Ishikawa (cell line): ENCODE results near the gene SPCS3.

Source experiments
- CEBPB ChIP-seq: IDR thresholded peaks from 2 replicates; pipeline ENCODE4 v1.6.1; 2012
- CREB1 ChIP-seq: IDR thresholded peaks from 2 replicates; pipeline ENCODE4 v1.6.1; 2012; ENCODE audit warnings: low read depth
- EGR1 ChIP-seq: IDR thresholded peaks from 2 replicates; pipeline ENCODE4 v1.6.1; 2012
- EP300 ChIP-seq: IDR thresholded peaks from 2 replicates; pipeline ENCODE4 v1.6.1; 2012; ENCODE audit warnings: borderline replicate concordance
- FOXM1 ChIP-seq: IDR thresholded peaks from 2 replicates; pipeline ENCODE4 v1.6.1; 2012; ENCODE audit warnings: low read depth, borderline replicate concordance
- NFIC ChIP-seq: IDR thresholded peaks from 2 replicates; pipeline ENCODE4 v1.6.1; 2012
- RAD21 ChIP-seq: IDR thresholded peaks from 2 replicates; pipeline ENCODE4 v1.6.1; 2012; ENCODE audit warnings: low read depth
- TAF1 ChIP-seq: IDR thresholded peaks from 2 replicates; pipeline ENCODE4 v1.6.1; 2012; ENCODE audit warnings: low read depth, mild to moderate bottlenecking
- TCF12 ChIP-seq: IDR thresholded peaks from 2 replicates; pipeline ENCODE4 v1.6.1; 2012; ENCODE audit warnings: low read depth
- TEAD4 ChIP-seq: IDR thresholded peaks from 2 replicates; pipeline ENCODE4 v1.6.1; 2012
- YY1 ChIP-seq: IDR thresholded peaks from 2 replicates; pipeline ENCODE4 v1.6.1; 2012; ENCODE audit warnings: low read depth
- ZBTB7A ChIP-seq: IDR thresholded peaks from 2 replicates; pipeline ENCODE4 v1.6.1; 2012; ENCODE audit warnings: low read depth
- TF ChIP-seq, protein P1 (sequence below): IDR thresholded peaks from 2 replicates; pipeline ENCODE4 v1.6.1; 2012
- TF ChIP-seq, protein P2 (sequence below): IDR thresholded peaks from 2 replicates; pipeline ENCODE4 v1.6.1; 2012; ENCODE audit warnings: low read depth, mild to moderate bottlenecking
- TF ChIP-seq, protein P3 (sequence below): IDR thresholded peaks from 2 replicates; pipeline ENCODE4 v1.6.1; 2012

The SPCS3 gene

DNA sequence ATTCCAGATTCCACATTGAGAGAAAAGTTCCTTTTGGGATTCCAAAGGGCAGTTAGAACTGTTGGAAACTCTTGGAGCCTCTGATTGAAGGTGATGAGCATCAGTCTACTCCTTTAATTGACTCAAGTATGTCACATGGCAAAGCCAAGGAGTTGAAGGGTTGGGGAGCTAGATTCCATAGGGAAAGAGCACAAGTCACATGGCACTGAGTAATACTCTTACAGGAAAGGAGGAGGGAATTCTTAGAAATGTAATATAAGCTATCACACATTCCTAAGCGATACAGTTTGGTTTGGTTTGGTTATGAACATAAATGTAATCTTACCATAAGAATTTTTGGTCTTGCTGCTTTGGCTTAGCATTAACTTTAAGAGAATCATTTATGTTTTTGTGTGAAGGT is 15.7 kb downstream of the SPCS3 start:
- TF ChIP-seq, protein P1, sequence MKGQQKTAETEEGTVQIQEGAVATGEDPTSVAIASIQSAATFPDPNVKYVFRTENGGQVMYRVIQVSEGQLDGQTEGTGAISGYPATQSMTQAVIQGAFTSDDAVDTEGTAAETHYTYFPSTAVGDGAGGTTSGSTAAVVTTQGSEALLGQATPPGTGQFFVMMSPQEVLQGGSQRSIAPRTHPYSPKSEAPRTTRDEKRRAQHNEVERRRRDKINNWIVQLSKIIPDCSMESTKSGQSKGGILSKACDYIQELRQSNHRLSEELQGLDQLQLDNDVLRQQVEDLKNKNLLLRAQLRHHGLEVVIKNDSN = peak; percentile 36; the same call in 1 of the 2 replicates
- no peak for TF ChIP-seq TEAD4

DNA sequence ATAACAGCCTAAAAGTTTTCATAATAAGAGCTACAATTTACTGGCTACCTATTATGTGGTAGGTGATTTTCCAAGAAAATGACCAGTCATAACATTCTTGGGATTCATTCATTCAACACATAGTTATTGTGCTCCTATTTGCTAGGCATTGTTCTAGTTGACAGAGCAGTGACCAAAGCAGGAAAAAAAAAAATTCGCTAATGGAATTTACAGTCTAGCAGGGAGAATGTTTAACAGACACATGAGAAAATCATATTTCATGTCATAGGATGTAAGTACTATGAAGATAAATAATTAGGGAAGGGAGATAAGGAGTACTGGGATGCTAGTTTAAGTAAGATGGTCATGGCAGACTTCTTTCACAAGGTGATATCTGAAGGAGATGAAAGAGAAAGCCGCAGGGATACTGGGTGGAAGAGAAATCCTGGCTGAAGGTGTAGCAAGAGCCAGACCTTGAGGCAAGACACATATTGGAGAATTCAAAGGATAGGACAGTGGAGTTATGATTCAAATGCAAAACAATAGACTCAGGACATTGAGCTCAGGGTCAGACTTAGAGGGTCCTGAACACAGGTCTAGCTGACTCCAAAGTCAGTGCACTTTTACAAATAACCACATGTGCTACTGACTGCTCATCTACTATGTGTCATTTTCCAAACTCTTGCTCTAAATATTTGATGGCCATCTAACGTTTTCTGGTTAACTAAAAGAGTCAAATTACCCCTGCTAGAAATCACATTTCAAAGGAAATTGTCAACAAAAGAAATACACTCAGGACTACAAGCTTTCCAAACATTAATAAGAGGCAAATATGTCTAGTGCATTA is 20.4 kb downstream of the SPCS3 start:
- TF ChIP-seq TEAD4 (0 out of 2 replicates have a peak, but pooled peaks have one; percentile 41), FOXM1 (no peak)
- TF ChIP-seq, protein P2, sequence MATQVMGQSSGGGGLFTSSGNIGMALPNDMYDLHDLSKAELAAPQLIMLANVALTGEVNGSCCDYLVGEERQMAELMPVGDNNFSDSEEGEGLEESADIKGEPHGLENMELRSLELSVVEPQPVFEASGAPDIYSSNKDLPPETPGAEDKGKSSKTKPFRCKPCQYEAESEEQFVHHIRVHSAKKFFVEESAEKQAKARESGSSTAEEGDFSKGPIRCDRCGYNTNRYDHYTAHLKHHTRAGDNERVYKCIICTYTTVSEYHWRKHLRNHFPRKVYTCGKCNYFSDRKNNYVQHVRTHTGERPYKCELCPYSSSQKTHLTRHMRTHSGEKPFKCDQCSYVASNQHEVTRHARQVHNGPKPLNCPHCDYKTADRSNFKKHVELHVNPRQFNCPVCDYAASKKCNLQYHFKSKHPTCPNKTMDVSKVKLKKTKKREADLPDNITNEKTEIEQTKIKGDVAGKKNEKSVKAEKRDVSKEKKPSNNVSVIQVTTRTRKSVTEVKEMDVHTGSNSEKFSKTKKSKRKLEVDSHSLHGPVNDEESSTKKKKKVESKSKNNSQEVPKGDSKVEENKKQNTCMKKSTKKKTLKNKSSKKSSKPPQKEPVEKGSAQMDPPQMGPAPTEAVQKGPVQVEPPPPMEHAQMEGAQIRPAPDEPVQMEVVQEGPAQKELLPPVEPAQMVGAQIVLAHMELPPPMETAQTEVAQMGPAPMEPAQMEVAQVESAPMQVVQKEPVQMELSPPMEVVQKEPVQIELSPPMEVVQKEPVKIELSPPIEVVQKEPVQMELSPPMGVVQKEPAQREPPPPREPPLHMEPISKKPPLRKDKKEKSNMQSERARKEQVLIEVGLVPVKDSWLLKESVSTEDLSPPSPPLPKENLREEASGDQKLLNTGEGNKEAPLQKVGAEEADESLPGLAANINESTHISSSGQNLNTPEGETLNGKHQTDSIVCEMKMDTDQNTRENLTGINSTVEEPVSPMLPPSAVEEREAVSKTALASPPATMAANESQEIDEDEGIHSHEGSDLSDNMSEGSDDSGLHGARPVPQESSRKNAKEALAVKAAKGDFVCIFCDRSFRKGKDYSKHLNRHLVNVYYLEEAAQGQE = no peak

DNA sequence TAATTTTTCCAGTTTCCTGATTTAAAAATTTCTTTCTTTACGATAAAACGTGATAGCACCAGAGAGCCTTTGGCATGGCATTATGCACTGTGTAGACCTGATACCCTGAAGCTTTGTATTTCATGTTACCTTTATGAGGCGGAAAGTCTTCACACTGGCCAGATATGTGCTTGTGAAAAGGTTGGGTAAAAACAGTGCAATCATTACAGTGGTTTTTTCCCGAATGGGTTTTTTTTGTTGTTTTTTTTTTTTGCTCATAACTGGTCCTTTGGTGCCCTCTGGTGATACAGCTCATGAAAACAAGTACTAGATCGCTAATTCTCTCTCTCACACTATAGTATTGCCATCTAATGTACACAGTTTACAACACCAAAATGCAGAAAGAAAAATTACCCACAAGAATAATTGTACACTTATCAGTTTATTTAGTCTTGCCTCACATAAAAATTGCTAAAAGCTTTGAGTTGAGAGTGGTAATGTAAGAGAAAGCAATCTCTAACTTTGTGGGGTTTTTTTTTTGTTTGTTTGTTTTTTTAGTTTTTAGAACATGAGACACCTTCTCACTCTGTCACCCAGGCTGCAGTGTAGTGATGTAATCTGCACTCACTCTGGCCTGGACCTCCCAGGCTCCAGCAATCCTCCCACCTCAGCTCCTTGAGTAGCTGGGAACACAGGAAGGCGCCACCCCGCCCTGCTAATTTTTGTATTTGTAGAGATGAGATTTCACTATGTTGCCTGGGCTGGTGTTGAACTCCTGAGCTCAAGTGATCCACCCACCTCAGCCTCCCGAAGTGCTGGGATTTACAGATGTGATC is 21.3 kb downstream of the SPCS3 start:
- peak; percentile 71 for TF ChIP-seq RAD21
- TF ChIP-seq, protein P3, sequence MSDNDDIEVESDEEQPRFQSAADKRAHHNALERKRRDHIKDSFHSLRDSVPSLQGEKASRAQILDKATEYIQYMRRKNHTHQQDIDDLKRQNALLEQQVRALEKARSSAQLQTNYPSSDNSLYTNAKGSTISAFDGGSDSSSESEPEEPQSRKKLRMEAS = no peak
- TF ChIP-seq, protein P1 = no peak

DNA sequence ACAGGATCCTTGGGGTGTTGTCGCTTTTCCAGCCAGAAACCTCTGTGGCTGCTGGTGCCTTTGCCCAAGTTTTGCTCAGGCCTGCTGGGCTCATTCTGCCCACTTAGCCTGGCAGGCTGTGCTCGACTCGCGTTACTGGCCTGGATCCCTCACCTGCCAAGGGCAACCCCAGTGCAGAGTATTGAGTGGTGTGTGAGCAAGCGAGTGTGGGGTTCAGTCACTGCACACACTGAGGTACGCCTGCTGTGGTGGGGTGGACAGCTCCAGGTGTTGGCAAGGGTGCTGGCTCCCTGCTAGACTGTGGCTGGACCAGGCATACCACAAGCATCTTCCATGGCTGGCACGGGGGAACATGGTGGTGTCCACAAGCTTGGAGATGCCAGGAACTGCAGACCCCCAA is 22.6 kb downstream of the SPCS3 start:
- TF ChIP-seq FOXM1 (no peak), EP300 (no peak), RAD21 (no peak), CEBPB (no peak), EGR1 (no peak), TEAD4 (no peak), TCF12 (no peak), TAF1 (no peak), YY1 (no peak), NFIC (no peak), ZBTB7A (no peak)
- TF ChIP-seq, protein P1 = no peak
- TF ChIP-seq, protein P3 = no peak
- TF ChIP-seq, protein P2 = no peak

DNA sequence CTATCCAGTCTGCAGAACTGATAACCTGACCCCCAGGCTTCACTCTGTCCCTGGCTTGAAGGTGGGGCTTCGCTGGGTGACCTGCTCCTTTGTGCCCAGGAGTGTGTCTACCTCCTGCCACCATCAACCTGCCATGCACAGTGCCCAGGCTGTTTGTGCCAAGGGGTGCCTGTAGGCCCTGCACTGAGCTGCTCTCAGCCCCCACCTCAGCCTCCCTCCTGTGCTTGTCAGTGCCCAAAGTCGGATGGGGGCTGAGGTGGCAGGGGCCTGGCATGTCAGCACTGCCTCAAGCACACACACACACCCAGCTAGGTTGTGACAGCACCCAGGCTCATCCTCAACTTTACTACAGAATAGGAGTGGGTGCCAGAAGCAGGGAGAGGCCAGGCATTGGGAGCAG is 23.5 kb downstream of the SPCS3 start:
- TF ChIP-seq CREB1 (no peak), NFIC (no peak), TEAD4 (no peak), YY1 (no peak), EP300 (no peak), FOXM1 (no peak), ZBTB7A (no peak), EGR1 (no peak), RAD21 (no peak), TCF12 (no peak), TAF1 (no peak), CEBPB (no peak)
- TF ChIP-seq, protein P2 = no peak
- TF ChIP-seq, protein P1 = no peak
- TF ChIP-seq, protein P3 = no peak
